DOHH2 (cell line): ENCODE data around the gene KCNE1.
"Not testable (repeated sequence)": the region's sequence is repeated elsewhere in the genome, so short reads cannot be mapped to it uniquely, and the experiment has no call there.

ENCODE experiments used
- H3F3A ChIP-seq: fragments of 200-600 bp; sonication (generic), shearing (Covaris generic); 2 replicates; pipeline ENCODE4 v1.6.0; 2016; ENCODE audit warnings: antibody characterized with exemption, mild to moderate bottlenecking; ENCODE audit not compliant: control insufficient read depth, insufficient read depth
- H3K27ac ChIP-seq: fragments of 200-600 bp; sonication (generic); 2 replicates; pipeline ENCODE4 v1.5.1; 2014; ENCODE audit warnings: low read depth, mild to moderate bottlenecking, low read length, moderate library complexity
- H3K27me3 ChIP-seq: fragments of 200-600 bp; sonication (generic); 2 replicates; pipeline ENCODE4 v1.6.1; 2014; ENCODE audit warnings: mild to moderate bottlenecking, low read length, mixed read lengths; ENCODE audit not compliant: control insufficient read depth
- H3K36me3 ChIP-seq: fragments of 200-600 bp; sonication (generic); 2 replicates; pipeline ENCODE4 v1.6.1; 2014; ENCODE audit warnings: mild to moderate bottlenecking, low read length, moderate library complexity, mixed read lengths; ENCODE audit not compliant: control insufficient read depth
- H3K4me1 ChIP-seq: fragments of 200-600 bp; sonication (generic); 2 replicates; pipeline ENCODE4 v1.6.1; 2014; ENCODE audit warnings: mild to moderate bottlenecking, low read length, mixed read lengths; ENCODE audit not compliant: control insufficient read depth
- H3K4me2 ChIP-seq: fragments of 200-600 bp; sonication (generic); 2 replicates; pipeline ENCODE4 v1.6.0; 2014; ENCODE audit warnings: mild to moderate bottlenecking, low read length, moderate library complexity
- H3K4me3 ChIP-seq: fragments of 200-600 bp; sonication (generic); 2 replicates; pipeline ENCODE4 v1.5.1; 2014; ENCODE audit warnings: mild to moderate bottlenecking, low read length, mixed read lengths
- H3K79me2 ChIP-seq: fragments of 200-600 bp; sonication (generic); 2 replicates; pipeline ENCODE4 v1.6.1; 2014; ENCODE audit warnings: mild to moderate bottlenecking, low read length, mixed read lengths; ENCODE audit not compliant: control insufficient read depth
- H3K9me2 ChIP-seq: fragments of 200-600 bp; sonication (generic); replicated peaks from 2 replicates; pipeline ENCODE4 v1.6.1; 2014; ENCODE audit warnings: mild to moderate bottlenecking, low read length, mixed read lengths; ENCODE audit not compliant: control insufficient read depth
- H3K9me3 ChIP-seq: fragments of 200-600 bp; sonication (generic); 2 replicates; pipeline ENCODE4 v1.6.1; 2014; ENCODE audit warnings: antibody characterized with exemption, low read length, mixed read lengths; ENCODE audit not compliant: control insufficient read depth, insufficient read depth
- H4K20me1 ChIP-seq: fragments of 200-600 bp; sonication (generic); 2 replicates; pipeline ENCODE4 v1.6.0; 2014; ENCODE audit warnings: low read depth, mild to moderate bottlenecking, antibody characterized with exemption, low read length, moderate library complexity; ENCODE audit not compliant: control insufficient read depth, insufficient read depth

The KCNE1 gene

GRCh38 chr21:34458266-34458665 lies 53.7 kb downstream of the KCNE1 start:
- H3K79me2 ChIP-seq, H3K27ac ChIP-seq, H3K4me2 ChIP-seq, H3K27me3 ChIP-seq, H3K4me3 ChIP-seq, H3K4me1 ChIP-seq, H3K9me2 ChIP-seq, H3F3A ChIP-seq, H3K36me3 ChIP-seq, H3K9me3 ChIP-seq, H4K20me1 ChIP-seq: not testable (repeated sequence)

GRCh38 chr21:34456180-34456579 lies 55.8 kb downstream of the KCNE1 start:
- H3K27me3 ChIP-seq, H3K4me3 ChIP-seq, H3K27ac ChIP-seq, H3K9me2 ChIP-seq, H4K20me1 ChIP-seq, H3K79me2 ChIP-seq, H3K9me3 ChIP-seq, H3K4me2 ChIP-seq, H3K36me3 ChIP-seq, H3F3A ChIP-seq, H3K4me1 ChIP-seq: not testable (repeated sequence)

DNA sequence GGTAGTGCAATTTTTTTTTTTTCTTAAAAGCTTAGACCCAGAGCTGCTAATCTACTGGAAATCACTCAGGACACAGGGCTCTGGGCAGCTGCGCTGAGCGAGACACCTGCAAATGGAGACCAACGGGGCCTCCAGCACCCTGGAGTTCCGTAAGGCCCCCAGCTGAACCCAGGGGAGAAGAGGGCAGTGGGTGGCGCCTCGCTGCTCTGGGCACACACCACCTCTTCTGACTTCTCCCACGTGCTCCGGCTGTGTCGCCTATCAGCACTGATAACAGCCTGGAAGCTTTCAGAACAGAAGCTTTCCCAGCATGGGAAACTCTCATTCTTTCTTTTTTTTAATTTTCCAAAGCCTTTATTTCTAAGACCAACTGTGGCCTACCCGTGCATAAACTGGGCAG lies 56.4 kb downstream of the KCNE1 start:
- H4K20me1 ChIP-seq, H3K27ac ChIP-seq, H3K79me2 ChIP-seq, H3K9me2 ChIP-seq, H3K36me3 ChIP-seq, H3K27me3 ChIP-seq, H3K4me2 ChIP-seq, H3K4me1 ChIP-seq, H3F3A ChIP-seq, H3K4me3 ChIP-seq, H3K9me3 ChIP-seq: not testable (repeated sequence)

DNA sequence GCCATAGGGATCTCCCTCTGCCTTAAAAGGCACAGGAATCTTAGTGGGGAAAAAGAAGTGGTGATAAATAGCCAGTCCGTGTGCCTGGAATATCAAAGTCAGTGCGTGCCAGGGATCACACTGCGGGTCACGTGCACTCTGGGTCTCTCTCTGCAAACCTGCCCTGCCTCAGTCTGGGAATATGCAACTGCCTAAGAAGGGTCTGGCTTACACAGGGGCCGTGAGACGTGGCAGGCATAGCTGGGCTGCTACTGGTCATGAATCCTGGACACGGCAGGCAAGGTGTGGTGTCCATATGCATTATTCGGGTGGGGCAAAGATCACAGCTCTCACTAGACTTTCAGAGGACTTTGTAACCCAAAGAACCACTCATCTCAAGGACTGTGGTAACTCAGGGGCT lies 65.0 kb downstream of the KCNE1 start:
- not testable (repeated sequence) for H3K36me3 ChIP-seq, H3F3A ChIP-seq, H3K4me3 ChIP-seq, H4K20me1 ChIP-seq, H3K4me2 ChIP-seq, H3K4me1 ChIP-seq, H3K9me3 ChIP-seq, H3K27ac ChIP-seq, H3K9me2 ChIP-seq, H3K27me3 ChIP-seq, H3K79me2 ChIP-seq

DNA sequence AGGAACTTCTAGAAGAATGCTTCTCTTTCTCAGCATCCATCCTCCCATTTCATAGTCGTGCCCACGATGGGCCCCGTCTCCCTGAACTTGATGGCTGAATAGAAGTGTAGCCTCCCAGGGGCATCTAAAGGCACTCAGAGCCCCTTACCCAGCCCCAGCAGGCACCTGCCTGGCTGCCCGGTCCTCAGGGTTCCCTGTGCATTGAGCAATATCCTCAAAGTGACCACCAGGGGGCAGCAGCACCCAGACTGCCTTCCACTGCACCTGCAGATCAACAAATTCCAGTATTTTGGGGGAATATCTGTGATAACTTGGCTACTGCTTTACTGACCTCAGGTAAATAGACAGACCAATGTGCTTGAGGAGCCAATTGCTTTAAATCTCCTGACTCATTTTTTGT lies 68.5 kb downstream of the KCNE1 start:
- not testable (repeated sequence) for H4K20me1 ChIP-seq, H3K9me2 ChIP-seq, H3K4me3 ChIP-seq, H3K27ac ChIP-seq, H3K4me1 ChIP-seq, H3K4me2 ChIP-seq, H3K36me3 ChIP-seq, H3K27me3 ChIP-seq, H3K79me2 ChIP-seq, H3K9me3 ChIP-seq, H3F3A ChIP-seq

GRCh38 chr21:34429710-34430109 lies 82.3 kb downstream of the KCNE1 start:
- H3K27ac ChIP-seq, H3F3A ChIP-seq, H3K27me3 ChIP-seq, H3K9me2 ChIP-seq, H3K9me3 ChIP-seq, H4K20me1 ChIP-seq, H3K79me2 ChIP-seq, H3K4me2 ChIP-seq, H3K4me1 ChIP-seq, H3K36me3 ChIP-seq, H3K4me3 ChIP-seq: not testable (repeated sequence)

DNA sequence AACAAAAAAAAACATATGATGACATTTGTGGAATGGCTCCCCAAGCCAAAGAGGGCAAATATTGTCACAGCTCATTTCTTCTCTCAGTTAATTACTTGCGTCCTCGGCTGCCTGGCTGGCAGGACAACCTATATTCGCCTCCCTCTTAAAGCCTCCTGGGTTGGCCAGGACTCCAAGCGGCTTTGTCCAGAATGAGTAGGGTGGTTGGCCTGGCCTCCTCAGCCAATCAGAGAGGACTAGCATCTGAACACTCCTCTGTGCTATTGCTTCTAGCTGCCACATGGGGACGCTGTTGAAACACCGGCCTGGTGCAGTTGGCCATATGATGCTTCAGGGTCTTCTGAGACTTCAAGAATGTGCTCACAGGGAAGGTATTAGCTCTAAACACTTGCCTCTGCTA lies 83.6 kb downstream of the KCNE1 start:
- H4K20me1 ChIP-seq, H3K4me2 ChIP-seq, H3K4me3 ChIP-seq, H3K79me2 ChIP-seq, H3K27ac ChIP-seq, H3F3A ChIP-seq, H3K4me1 ChIP-seq, H3K27me3 ChIP-seq, H3K9me2 ChIP-seq, H3K9me3 ChIP-seq, H3K36me3 ChIP-seq: not testable (repeated sequence)

DNA sequence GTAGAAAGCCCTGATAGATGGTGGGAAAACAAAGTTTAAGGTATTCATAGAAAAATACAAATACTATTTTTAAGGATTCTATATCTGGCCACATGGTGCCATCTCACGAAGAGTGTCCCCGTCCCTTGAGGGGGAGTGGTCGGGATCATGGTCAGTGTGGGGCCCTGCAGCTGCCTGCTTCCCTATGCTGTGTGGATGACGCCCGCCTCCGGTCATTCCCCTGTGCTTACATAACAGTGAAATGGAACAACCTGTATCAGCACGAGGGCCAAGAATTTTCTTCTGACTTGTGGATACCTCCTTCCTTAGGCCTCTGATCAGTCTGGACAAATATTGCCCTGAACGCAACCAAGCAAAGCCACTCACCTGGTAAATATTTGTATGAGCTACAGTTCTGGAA lies 84.7 kb downstream of the KCNE1 start:
- H3K79me2 ChIP-seq, H3K9me2 ChIP-seq, H3K4me1 ChIP-seq, H3K36me3 ChIP-seq, H3K9me3 ChIP-seq, H3K4me3 ChIP-seq, H3K27me3 ChIP-seq, H4K20me1 ChIP-seq, H3K4me2 ChIP-seq, H3F3A ChIP-seq, H3K27ac ChIP-seq: not testable (repeated sequence)

GRCh38 chr21:34423805-34424204 lies 88.2 kb downstream of the KCNE1 start, which contains the start of gene SMIM34:
SMIM34 (minus strand) TSS chr21:34423951; CDS start chr21:34423839, 112 bp downstream.
- H3K79me2 ChIP-seq, H3K36me3 ChIP-seq, H3K4me1 ChIP-seq, H3K9me2 ChIP-seq, H3K4me2 ChIP-seq, H3K27ac ChIP-seq, H3K4me3 ChIP-seq, H4K20me1 ChIP-seq, H3K27me3 ChIP-seq, H3K9me3 ChIP-seq, H3F3A ChIP-seq: not testable (repeated sequence)
